Left ventricle myocardium superior (tissue), 1 donor: ENCODE data around the gene FRAS1. TPM values are rescaled to one million over a fixed set of nuclear protein-coding genes. Genes with fewer than 3 reads are reported as not detected.
"Not testable (repeated sequence)": the region's sequence is repeated elsewhere in the genome, so short reads cannot be mapped to it uniquely, and the experiment has no call there.

ENCODE experiments used
- ATAC-seq: fragments of 200-7000 bp; cut with Tn5 transposase; one replicate; pipeline ENCODE4 v1.9.1; 2020; ENCODE audit warnings: mild to moderate bottlenecking, moderate library complexity
- DNase-seq: peaks from one replicate; pipeline ENCODE4 v3.0.0-alpha.2; 2020
- intact Hi-C: fragments of 100-400 bp; cut with micrococcal nuclease; formaldehyde crosslinking; loops from one replicate; pipeline ENCODE4 v1.11.0; 2022
- total RNA-seq: library from RNA; stranded (reverse); fragmentation: NEBNext Ultra II Directional; extraction: Animal tissue kit (Norgen Biotek cat#: 25700); gene quantifications from one replicate; pipeline ENCODE4 v1.2.1, GENCODE V29; 2021
- donor health status: DM: no; HTN: yes; CAD: no; lungs with severe emphysema.

FRAS1 gene
- total RNA-seq, 1 donor from 2014 or later = 3.7 TPM

- ATAC-seq = no peak
- DNase-seq = no peak
- intact Hi-C loops = no loop called here
Measured at GRCh38 chr4:78199984-78200383, 142.9 kb downstream of the FRAS1 start.

- intact Hi-C loops = no loop called here
- ATAC-seq = no peak
- DNase-seq = no peak
Measured at GRCh38 chr4:78200949-78201348, 143.8 kb downstream of the FRAS1 start.

- intact Hi-C loops = no loop called here
Measured at GRCh38 chr4:78204176-78204575, 147.1 kb downstream of the FRAS1 start.

GRCh38 chr4:78205591-78205990, 148.5 kb downstream of the FRAS1 start:
- no peak for DNase-seq
- intact Hi-C loops = no loop called here

More at GRCh38 chr4:78204176-78204575, 147.1 kb downstream of the FRAS1 start:
- ATAC-seq = no peak
- no peak for DNase-seq

GRCh38 chr4:78207541-78207940, 150.4 kb downstream of the FRAS1 start:
- intact Hi-C loops = no loop called here
- no peak for ATAC-seq
- DNase-seq = no peak

More at GRCh38 chr4:78205591-78205990, 148.5 kb downstream of the FRAS1 start:
- no peak for ATAC-seq

GRCh38 chr4:78207951-78208350, 150.8 kb downstream of the FRAS1 start:
- DNase-seq (no peak), ATAC-seq (no peak)
- intact Hi-C loops = no loop called here

GRCh38 chr4:78208896-78209295, 151.8 kb downstream of the FRAS1 start:
- intact Hi-C loops, DNase-seq, ATAC-seq: not testable (repeated sequence)

- no peak for ATAC-seq
- no peak for DNase-seq
- intact Hi-C loops = no loop called here
Measured at GRCh38 chr4:78210694-78211410, 153.7 kb downstream of the FRAS1 start.

GRCh38 chr4:78213218-78213617, 156.1 kb downstream of the FRAS1 start:
- intact Hi-C loops = no loop called here
- ATAC-seq = no peak
- DNase-seq = no peak

GRCh38 chr4:78214078-78214477, 157.0 kb downstream of the FRAS1 start:
- ATAC-seq (no peak), DNase-seq (no peak)
- intact Hi-C loops = no loop called here

- DNase-seq = no peak
- intact Hi-C loops = no loop called here
- ATAC-seq = no peak
Measured at GRCh38 chr4:78217557-78217956, 160.4 kb downstream of the FRAS1 start.

GRCh38 chr4:78218260-78218659, 161.1 kb downstream of the FRAS1 start:
- ATAC-seq (no peak), DNase-seq (no peak)
- intact Hi-C loops = no loop called here

- intact Hi-C loops = no loop called here
- ATAC-seq = no peak
Measured at GRCh38 chr4:78219825-78220224, 162.7 kb downstream of the FRAS1 start.

GRCh38 chr4:78220283-78220682, 163.2 kb downstream of the FRAS1 start:
- ATAC-seq (no peak), DNase-seq (no peak)
- intact Hi-C loops = no loop called here

More at GRCh38 chr4:78219825-78220224, 162.7 kb downstream of the FRAS1 start:
- DNase-seq = no peak

GRCh38 chr4:78222575-78223186, 165.6 kb downstream of the FRAS1 start:
- DNase-seq (no peak), ATAC-seq (no peak)
- intact Hi-C loops = no loop called here

- DNase-seq (no peak), ATAC-seq (no peak)
- intact Hi-C loops = no loop called here
Measured at GRCh38 chr4:78225236-78225635, 168.1 kb downstream of the FRAS1 start.

GRCh38 chr4:78226279-78226678, 169.2 kb downstream of the FRAS1 start:
- ATAC-seq = no peak
- intact Hi-C loops = no loop called here
- no peak for DNase-seq

- intact Hi-C loops = no loop called here
- no peak for ATAC-seq
- DNase-seq = no peak
Measured at GRCh38 chr4:78227411-78228057, 170.4 kb downstream of the FRAS1 start.

GRCh38 chr4:78235800-78236199, 178.7 kb downstream of the FRAS1 start:
- intact Hi-C loops = no loop called here
- DNase-seq (no peak), ATAC-seq (no peak)

- DNase-seq (no peak), ATAC-seq (no peak)
- intact Hi-C loops = no loop called here
Measured at GRCh38 chr4:78237360-78237759, 180.2 kb downstream of the FRAS1 start.
